Ectodermal cell (in vitro differentiated cells): Measurements from ENCODE around the gene EFNA5.
"Not testable (repeated sequence)": the region's sequence is repeated elsewhere in the genome, so short reads cannot be mapped to it uniquely, and the experiment has no call there.

Experiments used
- H3K27ac ChIP-seq: 2 replicates; pipeline ENCODE4 v1.7.0; 2013; ENCODE audit warnings: mild to moderate bottlenecking, low read depth, low read length; ENCODE audit not compliant: insufficient read depth, poor library complexity, severe bottlenecking
- H3K27me3 ChIP-seq: 2 replicates; pipeline ENCODE4 v1.7.0; 2013; ENCODE audit warnings: mild to moderate bottlenecking, low read length; ENCODE audit not compliant: insufficient read depth, control insufficient read depth, poor library complexity, severe bottlenecking
- H3K36me3 ChIP-seq: one replicate; pipeline ENCODE4 v1.7.0; 2013; ENCODE audit warnings: low read length; ENCODE audit not compliant: control insufficient read depth, insufficient read depth
- H3K4me1 ChIP-seq: one replicate; pipeline ENCODE4 v1.7.0; 2013; ENCODE audit warnings: low read length; ENCODE audit not compliant: control insufficient read depth, insufficient read depth
- H3K4me3 ChIP-seq: 2 replicates; pipeline ENCODE4 v1.7.0; 2013; ENCODE audit warnings: low read depth, low read length, control low read depth; ENCODE audit not compliant: insufficient read depth
- H3K9me3 ChIP-seq: 2 replicates; pipeline ENCODE4 v1.7.0; 2013; ENCODE audit warnings: mild to moderate bottlenecking, low read length, moderate library complexity; ENCODE audit not compliant: control insufficient read depth
- WGBS, 2 experiments: methylation state at CpG; one replicate each; pipeline ENCODE4 v1.1.7; 2013; ENCODE audit warnings: missing lambda C conversion rate in 2 of 2; 5-methylcytosine and 5-hydroxymethylcytosine counted together

EFNA5 gene

GRCh38 chr5:107359033-107359915 lies 311.5 kb downstream of the EFNA5 start:
- no peak overlapping the region for H3K27ac ChIP-seq
- WGBS, 2 experiments = 94 to 96% methylated on average over 6 of the region's 6 CpGs

GRCh38 chr5:107356891-107357290 lies 313.8 kb downstream of the EFNA5 start:
- no peaks in the 10 kb centered on the region for H3K27me3 ChIP-seq
- H3K9me3 ChIP-seq = no peaks in the 10 kb centered on the region
- H3K4me3 ChIP-seq = no peak overlapping the region
- H3K27ac ChIP-seq = no peak overlapping the region
- H3K4me1 ChIP-seq = no peaks in the 10 kb centered on the region
- no peaks in the 10 kb centered on the region for H3K36me3 ChIP-seq
- 94 to 95% methylated on average over 2 of the region's 2 CpGs for WGBS, 2 experiments

More at GRCh38 chr5:107359033-107359915, 311.5 kb downstream of the EFNA5 start:
- Histone ChIP-seq H3K36me3 (no peaks in the 10 kb centered on the region), H3K4me3 (no peak overlapping the region), H3K27me3 (no peaks in the 10 kb centered on the region), H3K9me3 (no peaks in the 10 kb centered on the region), H3K4me1 (no peaks in the 10 kb centered on the region)

GRCh38 chr5:107352576-107352975 lies 318.2 kb downstream of the EFNA5 start:
- Histone ChIP-seq H3K4me1 (no peaks in the 10 kb centered on the region), H3K36me3 (no peaks in the 10 kb centered on the region), H3K4me3 (no peak overlapping the region), H3K27ac (no peak overlapping the region), H3K9me3 (no peaks in the 10 kb centered on the region), H3K27me3 (no peaks in the 10 kb centered on the region)
- WGBS, 2 experiments = 100% methylated on average over 1 to 2 of the region's 2 CpGs

GRCh38 chr5:107346580-107346979 lies 324.2 kb downstream of the EFNA5 start:
- H3K27ac ChIP-seq, H3K36me3 ChIP-seq, H3K4me1 ChIP-seq, H3K4me3 ChIP-seq, H3K9me3 ChIP-seq, H3K27me3 ChIP-seq: not testable (repeated sequence)
- WGBS, 2 experiments = 94 to 96% methylated on average over 2 to 3 of the region's 3 CpGs

- Histone ChIP-seq H3K4me1 (no peaks in the 10 kb centered on the region), H3K4me3 (no peak overlapping the region), H3K27me3 (no peaks in the 10 kb centered on the region), H3K9me3 (no peaks in the 10 kb centered on the region), H3K36me3 (no peaks in the 10 kb centered on the region), H3K27ac (no peak overlapping the region)
- 53 to 71% methylated on average over 3 to 4 of the region's 4 CpGs for WGBS, 2 experiments
These were observed 328.4 kb downstream of the EFNA5 start for GRCh38 chr5:107342371-107342770.

GRCh38 chr5:107341376-107342084 lies 329.2 kb downstream of the EFNA5 start:
- H3K27me3 ChIP-seq = no peaks in the 10 kb centered on the region
- 92 to 97% methylated on average over 3 to 6 of the region's 6 CpGs for WGBS, 2 experiments

GRCh38 chr5:107340631-107341030 lies 330.1 kb downstream of the EFNA5 start:
- no peaks in the 10 kb centered on the region for H3K36me3 ChIP-seq
- H3K27me3 ChIP-seq = no peaks in the 10 kb centered on the region
- no peaks in the 10 kb centered on the region for H3K9me3 ChIP-seq
- 94 to 96% methylated on average over 3 of the region's 3 CpGs for WGBS, 2 experiments
- H3K4me3 ChIP-seq = no peak overlapping the region
- H3K4me1 ChIP-seq = no peaks in the 10 kb centered on the region
- H3K27ac ChIP-seq = no peak overlapping the region

More at GRCh38 chr5:107341376-107342084, 329.2 kb downstream of the EFNA5 start:
- Histone ChIP-seq H3K4me1 (no peaks in the 10 kb centered on the region), H3K36me3 (no peaks in the 10 kb centered on the region), H3K9me3 (no peaks in the 10 kb centered on the region), H3K4me3 (no peak overlapping the region), H3K27ac (no peak overlapping the region)

- no peak overlapping the region for H3K27ac ChIP-seq
- 93 to 98% methylated on average over 2 of the region's 2 CpGs for WGBS, 2 experiments
- no peaks in the 10 kb centered on the region for H3K4me1 ChIP-seq
- H3K27me3 ChIP-seq = no peaks in the 10 kb centered on the region
- no peaks in the 10 kb centered on the region for H3K36me3 ChIP-seq
- no peaks in the 10 kb centered on the region for H3K9me3 ChIP-seq
- H3K4me3 ChIP-seq = no peak overlapping the region
These were observed 332.4 kb downstream of the EFNA5 start for GRCh38 chr5:107338335-107338734.

- Histone ChIP-seq H3K27me3 (no peaks in the 10 kb centered on the region), H3K4me1 (no peaks in the 10 kb centered on the region), H3K36me3 (no peaks in the 10 kb centered on the region), H3K27ac (no peak overlapping the region), H3K9me3 (no peaks in the 10 kb centered on the region), H3K4me3 (no peak overlapping the region)
- 83 to 86% methylated on average over 1 of the region's 1 CpG for WGBS, 2 experiments
These were observed 333.5 kb downstream of the EFNA5 start for GRCh38 chr5:107337281-107337680.

GRCh38 chr5:107331882-107332281 lies 338.9 kb downstream of the EFNA5 start:
- Histone ChIP-seq H3K27me3 (no peaks in the 10 kb centered on the region), H3K9me3 (no peaks in the 10 kb centered on the region), H3K36me3 (no peaks in the 10 kb centered on the region), H3K4me1 (no peaks in the 10 kb centered on the region), H3K27ac (no peak overlapping the region), H3K4me3 (no peak overlapping the region)
- 100% methylated on average over 2 of the region's 2 CpGs for WGBS, 2 experiments
